ENCODE measurements around the gene CEBPB.

Gene CEBPB

GRCh38 chr20:50190251-50191064 lies at the start of gene CEBPB:
Gene CEBPB (plus strand): TSS chr20:50190830. CDS start chr20:50191034, 204 bp downstream.
- in situ Hi-C loops (cut with HindIII; ENCODE audit: low sequenced_read_pairs), result no loop called here
- DNase-seq (ENCODE audit: low read depth, low spot score), result peak; percentile 86
- H3K4me3 ChIP-seq (ENCODE audit: low read depth, low read length), result peak within 1 kb of the TSS; percentile 82
- peak; percentile 71 for TF ChIP-seq CTCF (IDR thresholded peaks at IDR 0.05; ENCODE audit: low read depth, low read length)

- no peak for DNase-seq (ENCODE audit: low read depth, low spot score)
- in situ Hi-C loops (cut with HindIII; ENCODE audit: low sequenced_read_pairs), result no loop called here
- no peak for TF ChIP-seq CTCF (IDR thresholded peaks at IDR 0.05; ENCODE audit: low read depth, low read length)
Observed at GRCh38 chr20:50141018-50141675, 49.5 kb upstream of the CEBPB start.

GRCh38 chr20:50141811-50142561 lies 48.6 kb upstream of the CEBPB start:
- TF ChIP-seq CTCF (IDR thresholded peaks at IDR 0.05; ENCODE audit: low read depth, low read length), result no peak
- no peak overlapping the region for H3K4me3 ChIP-seq (ENCODE audit: low read depth, low read length)
- in situ Hi-C loops (cut with HindIII; ENCODE audit: low sequenced_read_pairs), result no loop called here
- no peak for DNase-seq (ENCODE audit: low read depth, low spot score)

More at GRCh38 chr20:50141018-50141675, 49.5 kb upstream of the CEBPB start:
- no peak overlapping the region for H3K4me3 ChIP-seq (ENCODE audit: low read depth, low read length)

GRCh38 chr20:50142812-50143211 lies 47.8 kb upstream of the CEBPB start:
- DNase-seq (ENCODE audit: low read depth, low spot score), result no peak
- TF ChIP-seq CTCF (IDR thresholded peaks at IDR 0.05; ENCODE audit: low read depth, low read length), result no peak
- no peak overlapping the region for H3K4me3 ChIP-seq (ENCODE audit: low read depth, low read length)
- in situ Hi-C loops (cut with HindIII; ENCODE audit: low sequenced_read_pairs), result no loop called here

- TF ChIP-seq CTCF (IDR thresholded peaks at IDR 0.05; ENCODE audit: low read depth, low read length), result no peak
- in situ Hi-C loops (cut with HindIII; ENCODE audit: low sequenced_read_pairs), result no loop called here
- DNase-seq (ENCODE audit: low read depth, low spot score), result peak; percentile 92
- H3K4me3 ChIP-seq (ENCODE audit: low read depth, low read length), result no peak overlapping the region
Observed at GRCh38 chr20:50144362-50144761, 46.3 kb upstream of the CEBPB start.

- in situ Hi-C loops (cut with HindIII; ENCODE audit: low sequenced_read_pairs), result no loop called here
- DNase-seq (ENCODE audit: low read depth, low spot score), result no peak
- no peak for TF ChIP-seq CTCF (IDR thresholded peaks at IDR 0.05; ENCODE audit: low read depth, low read length)
- no peak overlapping the region for H3K4me3 ChIP-seq (ENCODE audit: low read depth, low read length)
Observed at GRCh38 chr20:50145566-50145965, 45.1 kb upstream of the CEBPB start.
